SK-N-DZ (cell line): Measurements from ENCODE around the gene C1R. TPM values are rescaled to one million over a fixed set of nuclear protein-coding genes. Genes with fewer than 3 reads are reported as not detected.

Experiments
- DNase-seq: peaks from one replicate; pipeline ENCODE4 v3.0.0-alpha.2; 2015; ENCODE audit warnings: low spot score
- polyA plus RNA-seq, 2 experiments: library from polyadenylated mRNA; depleted of rRNA; stranded (reverse); fragments of >200 nt; gene quantifications; 2 replicates each; pipeline ENCODE4 v1.2.3, GENCODE V29; 2014

Gene C1R
- 1.5 and 3.6 TPM in 2 replicates for polyA plus RNA-seq (2014; cell fraction: cytosol; rRNA removed)
- polyA plus RNA-seq (2014; cell fraction: nucleus; rRNA removed) = 3.6 and 4.6 TPM in 2 replicates

DNA sequence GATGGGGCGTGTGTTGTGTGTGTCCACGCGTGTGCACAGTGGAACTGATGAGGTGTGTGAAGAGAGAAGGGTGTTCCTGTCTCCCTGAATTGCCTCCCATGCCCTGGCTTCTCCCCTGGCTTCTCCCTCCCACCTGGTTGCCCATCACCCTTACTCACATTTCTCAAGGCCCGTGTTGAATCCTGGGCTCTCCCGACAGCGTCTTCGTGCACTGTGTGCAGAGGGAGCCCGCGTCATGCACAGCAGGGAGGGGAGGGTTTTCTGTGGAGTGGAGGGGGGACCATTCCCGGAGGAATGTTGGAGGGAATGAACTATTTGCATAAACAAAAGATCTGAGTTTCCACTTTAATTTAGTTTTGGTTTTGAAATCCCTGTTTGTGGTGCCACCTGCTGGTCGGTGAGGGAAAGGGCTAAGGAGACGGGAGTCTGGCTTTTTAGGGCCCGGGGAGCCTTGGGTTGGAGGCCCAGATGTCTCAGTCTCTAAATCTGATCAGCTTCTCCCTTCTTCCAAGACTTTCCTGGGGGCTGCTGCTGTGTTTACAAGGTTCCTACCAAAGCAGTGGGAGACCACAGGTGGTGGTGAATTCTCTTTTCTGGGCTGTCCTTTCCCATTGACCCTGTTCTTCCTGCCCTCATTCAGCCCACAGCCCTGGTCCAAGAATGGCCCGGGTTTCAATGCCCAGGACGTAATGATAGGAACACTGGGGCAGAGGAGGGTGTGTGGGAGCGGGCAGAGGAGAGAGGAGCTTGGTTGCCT, at the start of gene C1R:
Gene C1R, minus strand, starts transcription at position 217 of the 757 bp plus-strand sequence. Its CDS starts 57 bp downstream, at position 160.
- peak; percentile 71 for DNase-seq

DNA sequence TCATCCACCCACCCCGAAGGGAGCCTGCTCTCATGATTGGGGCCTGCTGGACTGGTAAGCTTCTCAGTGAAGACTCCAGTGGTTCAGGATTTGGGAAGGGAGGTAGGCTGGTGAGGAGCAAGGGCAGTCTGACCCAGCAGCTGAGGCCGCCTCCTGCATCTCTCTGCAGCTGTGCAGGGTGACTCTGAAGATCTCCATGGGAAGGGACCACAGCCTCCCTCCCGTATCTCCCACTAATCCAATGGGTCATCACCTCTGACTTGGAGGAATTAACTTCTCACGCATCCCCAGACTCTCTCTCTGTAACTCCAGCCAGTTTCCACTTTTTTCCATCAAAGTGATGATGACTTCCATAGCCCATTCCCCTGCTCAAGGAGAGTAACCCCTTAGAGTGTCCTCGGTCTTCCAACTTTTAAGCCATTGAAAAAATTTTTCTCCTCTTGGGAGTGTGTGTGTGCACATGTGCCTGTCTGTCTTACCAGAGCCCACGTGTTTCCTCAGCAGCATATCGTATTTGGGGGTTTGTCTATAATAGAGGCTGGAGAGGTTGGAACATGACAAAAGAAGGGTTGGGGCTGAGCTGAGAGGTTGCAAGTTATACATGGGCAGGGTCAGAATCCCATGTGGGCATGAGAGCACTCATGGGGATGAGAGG, 49.2 kb upstream of the C1R start:
- DNase-seq = no peak

DNA sequence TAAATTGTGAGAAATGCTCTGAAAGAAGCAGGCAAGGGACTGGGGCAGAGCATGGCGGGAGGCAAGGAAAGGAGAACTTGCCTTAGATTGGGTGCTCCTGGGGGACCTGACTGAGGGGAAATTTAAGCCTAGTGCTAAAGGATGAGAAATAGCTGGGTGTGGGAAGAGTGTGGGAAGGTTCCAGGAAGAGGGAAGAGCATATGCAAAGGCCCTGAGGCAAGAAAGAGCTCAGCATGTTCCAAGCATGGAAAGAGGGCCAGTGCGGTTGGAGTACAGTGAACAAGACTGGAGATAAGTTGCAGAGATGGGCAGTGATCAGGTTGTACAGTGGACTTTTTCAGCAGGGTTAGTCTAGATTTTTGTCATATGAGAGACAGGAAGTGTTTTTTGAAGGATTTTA, 47.0 kb upstream of the C1R start:
- no peak for DNase-seq

DNA sequence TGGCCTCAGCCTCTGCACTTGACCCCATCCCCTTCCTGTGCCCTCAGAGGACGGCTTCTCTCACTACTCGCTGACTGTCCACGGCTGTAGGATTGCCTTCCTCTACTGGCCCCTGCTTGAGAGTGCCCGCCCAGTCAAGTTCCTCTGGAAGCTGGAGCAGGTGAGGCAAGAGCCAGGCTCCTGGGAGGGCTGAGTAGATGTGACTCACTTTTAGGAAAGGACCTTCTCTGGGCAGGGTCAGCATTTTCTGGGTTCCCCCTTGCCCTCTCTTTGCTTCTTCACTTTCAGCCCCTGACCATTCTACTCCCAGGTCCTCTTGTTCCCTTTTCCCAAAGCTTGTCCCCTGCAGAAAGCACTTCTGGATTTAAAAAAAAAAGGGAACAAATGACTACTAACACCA, 45.7 kb upstream of the C1R start:
- DNase-seq = no peak

DNA sequence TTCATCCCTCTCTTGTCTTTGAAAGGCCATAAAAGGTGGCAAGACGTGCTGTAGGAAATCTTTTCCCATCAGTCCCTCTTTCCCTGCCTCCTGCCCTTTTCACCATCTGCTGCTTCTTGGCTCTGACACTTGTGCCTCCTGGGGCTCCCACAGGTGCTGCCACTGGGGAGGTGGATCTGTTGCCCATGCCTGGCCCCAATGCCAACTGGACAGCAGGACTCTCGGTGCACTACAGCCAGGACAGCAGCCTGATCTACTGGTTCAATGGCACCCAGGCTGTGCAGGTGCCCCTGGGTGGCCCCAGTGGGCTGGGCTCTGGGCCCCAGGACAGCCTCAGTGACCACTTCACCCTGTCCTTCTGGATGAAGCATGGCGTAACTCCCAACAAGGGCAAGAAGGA, 44.4 kb upstream of the C1R start:
- no peak for DNase-seq

DNA sequence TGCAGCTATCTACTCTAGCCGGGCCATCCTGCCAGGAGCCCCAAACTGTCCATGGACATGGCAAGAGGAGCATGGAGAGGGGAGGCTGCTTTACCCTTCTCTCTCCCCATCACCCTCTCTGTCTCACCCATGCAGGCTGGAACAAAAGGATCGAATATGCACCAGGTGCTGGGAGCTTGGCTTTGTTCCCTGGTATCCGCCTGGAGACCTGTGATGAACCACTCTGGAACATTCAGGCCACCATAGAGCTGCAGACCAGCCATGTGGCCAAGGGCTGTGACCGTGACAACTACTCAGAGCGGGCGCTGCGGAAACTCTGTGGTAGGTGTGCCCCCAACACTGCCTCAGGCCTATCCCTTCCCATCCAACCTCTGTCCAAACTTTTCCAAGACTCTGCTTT, 43.8 kb upstream of the C1R start:
- DNase-seq = no peak

DNA sequence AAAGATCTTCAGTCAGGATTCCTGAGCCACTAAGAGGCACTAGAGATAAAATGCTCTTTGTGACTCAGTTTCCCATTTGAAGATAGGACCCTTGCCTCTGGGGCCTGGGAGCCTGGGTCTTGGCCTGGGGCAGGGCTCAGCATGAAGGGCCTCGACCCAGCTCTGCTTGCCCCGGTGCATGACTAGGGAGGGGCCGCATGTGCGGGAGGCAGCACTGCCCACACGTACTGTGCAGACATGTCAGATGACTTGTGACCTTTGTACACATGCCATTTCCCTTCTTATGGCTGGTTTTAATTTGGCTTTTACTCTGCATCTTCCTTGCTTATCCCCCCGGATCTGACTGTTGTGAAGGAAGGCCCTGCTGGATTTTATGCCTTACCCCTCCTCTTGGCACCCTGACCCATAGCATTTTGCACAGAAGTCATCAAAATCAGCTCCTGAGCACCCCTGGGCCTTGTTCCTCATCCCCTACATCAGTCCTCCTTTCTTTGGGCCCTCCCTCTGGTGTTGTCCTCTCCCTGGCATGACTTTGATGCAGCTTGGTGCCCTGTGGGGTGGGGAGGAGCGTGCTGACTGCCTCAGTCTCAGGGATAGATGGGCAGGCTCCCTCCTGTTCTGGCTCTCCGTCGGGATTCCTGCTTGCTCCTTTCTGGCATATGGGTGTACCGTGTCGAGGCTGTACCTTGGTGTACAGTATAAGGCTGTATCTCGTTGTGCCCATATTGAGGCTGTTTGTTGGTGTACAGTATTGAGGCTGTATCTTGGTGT, 42.3 kb upstream of the C1R start:
- no peak for DNase-seq

DNA sequence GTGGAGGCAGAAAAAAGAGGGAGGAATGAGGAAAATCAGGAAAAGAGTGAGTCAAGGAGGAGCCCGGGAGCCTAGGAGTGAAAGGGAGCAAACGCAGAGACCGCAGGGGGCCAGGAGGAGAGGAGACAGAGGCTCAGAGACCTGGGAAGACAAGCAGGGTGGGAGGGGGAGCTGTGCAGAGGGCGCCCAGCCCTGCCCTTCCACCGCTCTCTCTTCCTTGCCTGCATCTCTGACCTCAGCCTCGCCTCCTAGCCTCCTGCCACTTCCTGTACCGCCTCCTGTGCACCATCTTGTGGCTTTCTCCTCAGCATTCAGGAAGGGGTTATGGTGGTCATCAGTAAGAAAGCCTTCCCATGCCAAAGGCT, 39.2 kb upstream of the C1R start:
- no peak for DNase-seq

DNA sequence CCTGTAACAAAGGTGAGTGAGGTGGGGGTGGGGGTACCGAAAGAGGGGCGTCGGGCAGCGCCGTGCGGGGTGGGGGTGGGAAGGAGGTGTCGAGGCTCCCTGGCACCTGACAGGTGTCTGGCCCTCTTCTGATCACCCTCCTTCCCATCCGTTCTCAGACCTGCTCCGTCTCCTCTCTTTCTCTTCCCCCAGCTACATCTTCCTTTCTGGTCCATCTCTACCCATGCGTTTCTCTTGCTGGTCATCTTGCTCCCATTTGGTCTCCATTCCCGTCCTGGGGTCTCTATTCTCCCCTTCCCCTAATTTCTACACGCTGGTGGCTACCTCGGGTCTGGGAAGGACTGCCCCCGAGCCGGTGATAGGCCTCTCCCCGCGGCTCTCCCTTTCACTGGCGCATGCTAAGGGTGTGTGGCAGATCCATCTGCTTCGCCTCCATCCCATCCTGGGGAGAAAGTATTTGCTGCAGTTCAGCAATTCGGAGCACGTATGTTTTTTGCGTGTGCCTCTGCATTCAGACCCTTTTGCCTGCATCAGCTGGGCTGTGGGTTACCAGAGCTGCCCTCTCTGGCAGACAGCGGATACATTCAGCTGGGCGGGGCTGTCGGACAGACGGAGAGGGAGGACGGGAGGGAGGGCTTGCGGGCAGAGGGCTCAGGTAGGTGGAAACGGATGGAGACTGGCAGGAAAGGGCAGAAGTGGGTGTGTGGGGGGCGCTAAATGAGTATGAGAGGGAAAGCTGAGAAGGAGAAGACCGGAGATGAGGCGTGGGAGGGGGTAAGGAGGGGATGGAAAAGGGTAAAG, 38.7 kb upstream of the C1R start:
- DNase-seq = peak; percentile 66

DNA sequence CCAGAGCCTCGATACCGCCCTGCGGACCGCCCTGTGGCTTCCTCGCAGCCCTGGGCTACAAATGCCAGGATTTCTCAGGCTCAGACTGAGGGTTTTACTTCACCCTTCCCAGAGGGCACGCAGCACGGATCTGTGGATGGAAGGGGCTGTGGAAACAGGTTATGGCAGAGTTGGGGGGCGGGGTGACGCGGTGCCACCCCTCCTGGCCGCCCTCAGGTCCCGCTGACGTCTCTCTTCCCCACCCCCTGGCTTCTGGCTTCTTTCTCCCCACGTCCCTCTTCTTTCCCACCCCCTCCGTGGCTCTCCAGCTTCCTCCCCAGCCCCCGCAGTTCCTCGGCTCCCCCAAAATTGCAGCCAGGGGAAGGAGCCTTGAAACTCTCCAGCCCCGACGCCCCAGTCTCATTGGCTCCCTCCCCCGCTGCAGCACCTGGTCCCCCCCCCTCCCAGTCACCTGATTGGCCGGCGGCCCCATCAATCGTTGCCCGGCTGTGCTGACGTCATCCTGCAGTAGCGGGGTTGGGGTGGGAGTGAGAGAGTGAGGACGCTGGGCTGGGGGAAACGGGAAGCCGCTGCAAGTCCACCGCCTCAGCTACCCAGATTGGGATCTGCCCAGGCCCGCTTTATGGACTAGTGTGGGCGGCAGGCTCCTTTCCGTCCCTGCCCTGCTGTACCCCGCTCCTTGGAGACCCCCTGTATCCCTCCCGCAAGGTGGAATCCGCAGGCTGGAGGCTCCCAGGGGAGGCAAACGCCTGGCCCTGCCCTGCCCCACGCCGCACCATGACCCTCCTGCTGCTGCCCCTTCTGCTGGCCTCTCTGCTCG, 37.8 kb upstream of the C1R start, which contains the start of gene CLSTN3:
Gene CLSTN3, plus strand, starts transcription at position 500 of the 820 bp plus-strand sequence. Its CDS starts 278 bp downstream, at position 778.
- peak; percentile 85 for DNase-seq

DNA sequence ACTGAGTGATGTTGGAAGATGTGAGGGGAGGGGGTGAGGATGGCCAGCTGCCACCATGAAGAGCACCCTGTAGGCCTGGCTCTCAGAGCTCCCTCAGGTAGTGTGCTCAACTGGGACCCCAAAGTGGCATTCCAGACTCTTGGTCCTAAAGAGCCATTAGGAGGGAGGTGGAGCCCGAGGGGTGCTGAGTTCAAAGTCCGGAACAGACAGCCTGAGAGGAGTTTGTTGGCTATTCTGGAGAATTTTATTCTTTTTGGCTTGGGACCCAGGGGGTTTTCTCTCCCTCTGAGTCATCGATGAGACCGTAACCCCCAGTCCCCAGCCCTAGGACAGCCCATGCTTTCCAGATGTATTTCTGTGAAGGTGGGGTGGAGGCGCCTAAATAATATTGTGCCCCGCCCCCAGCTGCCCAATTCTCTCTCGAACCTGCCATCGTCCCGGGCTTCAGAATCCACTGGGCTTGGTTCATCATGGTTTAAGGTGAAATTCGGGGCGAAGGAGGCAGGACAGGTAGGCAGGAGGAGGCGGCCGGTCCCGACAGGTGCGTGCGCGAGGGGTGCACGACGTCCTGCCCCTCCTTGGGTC, 37.1 kb upstream of the C1R start:
- DNase-seq = no peak

DNA sequence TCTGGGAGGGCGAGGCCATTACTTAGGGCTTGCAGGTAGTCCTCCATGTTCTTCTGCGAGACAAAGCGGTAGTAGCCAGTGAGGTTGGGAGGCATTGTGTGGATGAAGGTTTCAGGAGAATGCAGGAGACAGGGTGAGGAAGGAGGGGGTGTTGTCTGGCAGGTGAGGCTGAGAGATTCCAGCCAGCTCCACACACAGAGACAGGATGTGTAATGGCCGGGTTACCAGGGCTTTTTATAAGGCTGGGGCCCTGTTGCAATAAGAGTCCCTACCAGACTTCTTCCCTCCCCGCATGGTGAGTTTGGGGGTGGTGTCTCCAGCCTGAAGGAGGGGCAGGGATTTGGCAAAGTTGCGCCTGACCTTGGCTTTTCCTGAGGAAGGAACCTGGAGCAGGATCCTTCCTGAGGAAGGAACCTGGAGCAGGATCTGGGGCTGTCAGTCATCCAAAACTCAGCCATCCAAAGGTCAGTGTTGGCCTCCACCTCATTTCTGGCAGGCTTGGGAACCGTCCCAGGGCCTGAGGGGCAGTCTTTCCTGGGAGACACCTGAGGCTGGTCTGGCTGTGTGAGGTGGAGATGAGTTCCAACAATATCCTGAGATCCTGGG, 36.5 kb upstream of the C1R start, which contains the start of gene RBP5:
Gene RBP5, minus strand, starts transcription at position 209 of the 606 bp plus-strand sequence. Its CDS starts 114 bp downstream, at position 95.
- no peak for DNase-seq

DNA sequence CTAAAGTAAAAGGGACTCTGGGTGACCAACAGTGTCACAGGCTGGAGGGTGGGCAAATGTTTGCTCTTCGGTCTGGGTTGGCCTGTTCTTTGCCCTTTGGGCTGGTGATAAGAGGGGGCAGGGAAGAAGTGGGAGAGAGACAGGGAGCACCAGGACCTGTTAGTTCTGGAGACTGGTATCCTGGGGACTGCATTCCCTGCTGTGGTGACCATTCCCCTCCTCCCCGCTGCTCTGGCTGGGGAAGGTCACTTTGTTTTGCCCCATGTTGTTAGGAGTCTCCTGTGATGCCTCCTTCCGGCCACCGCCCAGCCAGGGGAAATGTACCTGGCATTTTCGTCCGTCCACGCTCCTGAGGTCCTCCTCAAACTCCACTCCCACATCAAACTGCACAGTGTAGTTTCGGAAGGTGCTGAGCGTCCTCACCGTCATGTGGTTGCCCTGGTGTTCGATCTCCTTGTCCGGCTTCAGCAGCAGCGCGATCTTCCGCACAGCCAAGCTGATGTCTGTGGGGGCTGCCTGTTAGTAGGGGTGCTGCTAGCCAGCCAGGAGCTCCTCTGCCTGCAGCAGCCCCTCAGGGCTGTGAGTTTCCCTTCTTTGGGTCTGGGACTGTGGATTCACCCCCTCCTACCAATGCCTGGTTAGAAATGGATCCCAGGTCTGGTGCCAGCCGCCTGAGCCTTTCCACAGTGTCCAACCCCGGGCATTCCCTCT, 35.8 kb upstream of the C1R start:
- DNase-seq = no peak

DNA sequence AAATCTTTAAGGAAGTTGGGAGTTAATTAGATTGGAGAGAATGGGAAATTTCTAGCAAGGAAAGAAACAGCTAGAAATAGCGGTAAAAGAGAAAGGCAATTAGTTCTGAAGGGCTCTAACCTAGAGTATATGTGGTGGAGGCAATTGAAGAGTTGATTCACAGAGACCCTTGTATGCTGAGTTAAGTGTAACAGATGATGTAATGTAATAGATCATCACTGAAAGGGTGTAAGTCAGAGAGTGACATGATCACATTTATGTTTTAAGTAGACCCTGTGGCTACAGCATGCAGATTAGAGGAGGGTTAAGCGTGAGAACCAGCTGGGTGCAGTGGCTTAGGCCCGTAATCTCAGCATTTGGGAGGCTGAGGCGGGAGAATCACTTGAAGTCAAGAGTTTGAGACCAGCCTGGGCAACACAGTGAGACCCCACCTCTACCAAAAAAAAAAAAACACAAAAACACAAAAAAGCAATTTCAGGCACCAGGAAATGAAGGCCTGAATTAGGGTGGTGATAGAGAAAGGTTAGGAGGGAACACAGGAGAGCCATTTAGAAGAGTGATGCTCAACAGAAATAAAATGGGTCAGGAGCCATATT, 33.5 kb upstream of the C1R start:
- no peak for DNase-seq

DNA sequence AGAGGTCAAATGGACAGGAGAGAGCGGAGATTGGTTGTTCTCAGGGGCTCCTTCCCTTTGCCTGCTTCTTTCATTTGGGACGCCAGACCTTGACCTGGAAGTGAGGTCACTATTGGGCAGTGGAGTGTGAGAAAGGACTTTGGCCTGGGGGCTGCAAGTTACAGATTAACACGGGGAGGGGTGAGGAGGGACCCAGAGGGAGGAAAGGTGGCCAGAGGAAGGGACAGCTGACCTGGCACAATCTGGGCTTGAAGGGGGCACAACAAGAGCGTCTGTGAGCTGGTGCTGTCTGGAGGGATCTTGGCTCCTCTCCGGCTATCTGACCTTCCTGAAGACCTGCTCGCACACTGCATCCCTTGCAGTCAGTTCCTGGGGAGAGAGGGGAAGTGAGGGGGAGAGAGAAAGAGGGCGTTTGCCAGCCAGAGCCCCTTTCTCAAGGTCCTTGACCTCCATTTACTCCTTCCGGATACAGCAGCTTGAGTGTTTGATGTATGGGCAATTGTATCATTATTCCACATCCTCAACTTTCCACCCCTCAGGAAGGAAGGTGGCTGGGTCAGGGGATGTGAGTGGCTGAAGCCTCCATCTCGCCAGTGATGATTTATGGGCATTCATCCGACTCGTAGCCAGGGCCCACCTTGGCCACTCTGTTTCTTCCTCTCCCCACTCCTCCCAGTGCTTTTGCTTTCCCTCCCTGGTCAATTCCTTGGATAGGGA, 31.7 kb upstream of the C1R start:
- no peak for DNase-seq

DNA sequence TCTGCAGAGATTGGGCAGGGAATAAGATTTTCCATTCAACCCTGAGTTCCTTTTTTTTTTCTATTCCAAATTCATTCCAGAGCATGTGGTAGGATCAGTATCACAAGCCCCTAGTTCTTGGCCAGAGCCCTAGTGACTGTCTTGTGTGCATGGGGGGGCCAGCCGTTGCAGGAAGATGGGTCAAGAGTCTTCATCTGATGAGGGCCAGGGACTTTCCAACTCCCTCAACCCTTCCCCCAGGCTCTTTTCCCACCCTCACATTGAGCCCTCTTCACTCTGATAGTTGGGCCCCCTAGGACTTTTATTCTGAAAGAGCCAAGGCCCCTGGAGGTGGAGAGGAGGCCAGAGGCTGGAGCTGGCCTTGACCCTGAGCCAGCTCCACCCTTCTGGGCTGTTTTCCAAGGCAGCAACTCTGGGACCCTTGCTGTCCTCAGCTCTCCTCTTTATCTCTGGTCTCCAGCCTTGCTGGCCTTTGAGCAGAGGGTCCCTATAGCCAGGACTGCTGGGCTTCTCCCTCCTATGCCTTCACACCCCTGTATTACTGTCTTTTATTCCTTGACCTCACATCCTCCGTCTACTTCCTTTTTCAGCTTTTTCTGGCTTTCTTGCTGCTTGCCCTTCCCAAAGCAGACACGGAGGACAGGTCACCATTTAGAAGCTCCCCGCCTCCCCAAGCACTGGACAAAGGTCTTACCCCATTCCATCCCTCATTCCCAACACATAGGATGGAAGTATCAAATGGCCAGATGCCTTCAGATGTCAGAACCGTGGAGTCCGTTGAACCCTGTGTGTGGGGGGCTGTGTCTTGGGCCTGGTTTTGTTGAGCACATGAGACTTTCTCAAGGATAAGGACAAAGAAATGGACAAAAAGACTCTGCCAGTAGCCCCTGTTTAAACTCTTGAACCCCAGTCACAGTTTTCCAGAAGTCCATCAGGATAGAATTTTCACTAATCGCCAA, 30.8 kb upstream of the C1R start:
- no peak for DNase-seq

DNA sequence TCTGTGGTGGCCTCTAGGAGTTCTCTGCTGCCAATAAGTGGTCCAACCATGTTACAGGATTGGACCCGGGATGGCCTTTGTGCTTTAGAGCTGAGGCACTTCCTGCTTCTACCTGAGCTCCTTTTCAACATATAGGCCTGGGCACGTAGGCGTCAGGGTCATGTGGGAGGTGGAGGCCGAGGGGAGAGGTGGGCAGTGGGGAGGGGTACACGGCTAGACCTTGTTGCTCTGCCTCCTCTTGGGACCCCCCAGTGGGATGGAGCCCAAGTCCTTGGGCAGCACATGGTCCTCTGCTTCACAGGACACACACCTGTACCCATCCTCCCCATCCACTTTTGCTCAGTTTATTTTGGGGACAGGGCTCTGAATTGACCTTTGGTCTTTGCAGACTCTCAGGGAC, 29.1 kb upstream of the C1R start:
- DNase-seq = no peak
